ENCODE results near the gene S100A9. TPM values are rescaled to one million over a fixed set of nuclear protein-coding genes. Genes with fewer than 3 reads are reported as not detected.

Gene S100A9
- polyA plus RNA-seq, 3 donors: 20,498 to 43,602 (median 40,800) TPM

GRCh38 chr1:153349363-153350320, 8.0 kb upstream of the S100A9 start:
- Histone ChIP-seq H3K4me2 (replicated peaks; ENCODE audit: extremely low read depth, low read length, poor library complexity, severe bottlenecking) (no peak overlapping the region), H3K9ac (ENCODE audit: insufficient read depth, low read length, poor library complexity, severe bottlenecking) (no peak overlapping the region), H4K20me1 (ENCODE audit: insufficient read depth, low read length) (no peaks in the 10 kb centered on the region), H3K79me2 (ENCODE audit: insufficient read depth, low read length) (no peaks in the 10 kb centered on the region), H3K4me1 (ENCODE audit: control insufficient read depth in 1 of 2, insufficient read depth in 2 of 2, low read length in 2 of 2) (peaks cover 31 to 41% of the 10 kb centered on the region in 2 donors), H2AFZ (ENCODE audit: insufficient read depth, low read depth, low read length, poor library complexity, severe bottlenecking) (no peak overlapping the region), H3K27ac (ENCODE audit: low read depth in 1 of 2, low read length in 2 of 2) (no peak overlapping the region), H3K27me3 (ENCODE audit: control insufficient read depth in 2 of 2, insufficient read depth in 2 of 2, low read length in 2 of 2) (no peaks in the 10 kb centered on the region), H3K9me3 (replicated peaks in 1 of 2; ENCODE audit: control insufficient read depth in 1 of 2, insufficient read depth in 1 of 2, low read length in 2 of 2) (no peaks in the 10 kb centered on the region), H3K4me3 (replicated peaks in 1 of 3; ENCODE audit: low read depth in 2 of 3, low read length in 3 of 3) (no peak overlapping the region), H3K36me3 (replicated peaks in 1 of 2; ENCODE audit: control insufficient read depth in 1 of 2, insufficient read depth in 2 of 2, low read length in 2 of 2) (no peaks in the 10 kb centered on the region)
- no peaks in the 10 kb centered on the region for H3K9me3 Mint-ChIP-seq
- H3K36me3 Mint-ChIP-seq: no peaks in the 10 kb centered on the region
- intact Hi-C loops (cut with micrococcal nuclease): no loop called here
- TF ChIP-seq CTCF (IDR thresholded peaks at IDR 0.05): no peak
- no peak overlapping the region for H3K4me3 Mint-ChIP-seq
- 75% methylated on average over 8 of the region's 17 CpGs for WGBS (ENCODE audit: insufficient coverage)
- DNase-seq: peak in 1 of 3 donors; percentile 52
- peaks cover 6 to 17% (median 12%) of the 10 kb centered on the region in 3 donors for H3K27me3 Mint-ChIP-seq (ENCODE audit: low read depth in 3 of 3)
- peak overlapping the region in 1 of 7 donors; percentile 19 for H3K27ac Mint-ChIP-seq
- H3K4me1 Mint-ChIP-seq: peaks cover 40% of the 10 kb centered on the region

- TF ChIP-seq CTCF (IDR thresholded peaks at IDR 0.05): no peak
- Histone ChIP-seq H3K4me3 (replicated peaks in 1 of 3; ENCODE audit: low read depth in 2 of 3, low read length in 3 of 3) (no peak overlapping the region), H2AFZ (ENCODE audit: insufficient read depth, low read depth, low read length, poor library complexity, severe bottlenecking) (no peak overlapping the region), H3K36me3 (replicated peaks in 1 of 2; ENCODE audit: control insufficient read depth in 1 of 2, insufficient read depth in 2 of 2, low read length in 2 of 2) (no peaks in the 10 kb centered on the region), H3K4me1 (ENCODE audit: control insufficient read depth in 1 of 2, insufficient read depth in 2 of 2, low read length in 2 of 2) (peaks cover 28 to 38% of the 10 kb centered on the region in 2 donors), H3K27ac (ENCODE audit: low read depth in 1 of 2, low read length in 2 of 2) (no peak overlapping the region), H3K9ac (ENCODE audit: insufficient read depth, low read length, poor library complexity, severe bottlenecking) (no peak overlapping the region), H3K79me2 (ENCODE audit: insufficient read depth, low read length) (peaks cover 2% of the 10 kb centered on the region), H3K9me3 (replicated peaks in 1 of 2; ENCODE audit: control insufficient read depth in 1 of 2, insufficient read depth in 1 of 2, low read length in 2 of 2) (no peaks in the 10 kb centered on the region), H3K27me3 (ENCODE audit: control insufficient read depth in 2 of 2, insufficient read depth in 2 of 2, low read length in 2 of 2) (no peaks in the 10 kb centered on the region), H4K20me1 (ENCODE audit: insufficient read depth, low read length) (no peaks in the 10 kb centered on the region), H3K4me2 (replicated peaks; ENCODE audit: extremely low read depth, low read length, poor library complexity, severe bottlenecking) (no peak overlapping the region)
- Mint-ChIP-seq H3K36me3 (no peaks in the 10 kb centered on the region), H3K9me3 (peaks cover 0 to under 1% (median 0%) of the 10 kb centered on the region in 7 donors), H3K4me3 (no peak overlapping the region), H3K4me1 (peaks cover 34% of the 10 kb centered on the region), H3K27me3 (ENCODE audit: low read depth in 3 of 3) (peaks cover 6 to 17% (median 12%) of the 10 kb centered on the region in 3 donors), H3K27ac (no peak overlapping the region)
- DNase-seq: no peak
- intact Hi-C loops (cut with micrococcal nuclease): no loop called here
- 0% methylated on average over 1 of the region's 1 CpG for WGBS (ENCODE audit: insufficient coverage)
Observed at GRCh38 chr1:153350321-153350957, 7.2 kb upstream of the S100A9 start.
